Right atrium auricular region (tissue), 2 donors: ENCODE results near the gene HOXB9. TPM values are rescaled to one million over a fixed set of nuclear protein-coding genes. Genes with fewer than 3 reads are reported as not detected.

ENCODE experiments used
- DNase-seq: peaks from one replicate; pipeline ENCODE4 v3.0.0-alpha.2; 2019; ENCODE audit warnings: low spot score
- H3K27ac ChIP-seq, 2 donors: fragments of 200-600 bp; sonication (generic); 1 replicate in 1 of 2; 2 replicates in 1 of 2; pipeline ENCODE4 v1.5.1; 2016 to 2019
- H3K27me3 ChIP-seq, 2 donors: fragments of 200-600 bp; sonication (generic); one replicate each; pipeline versions ENCODE4 v1.5.1 to v1.6.0; 2017 to 2019
- H3K36me3 ChIP-seq: fragments of 200-600 bp; sonication (generic); one replicate; pipeline ENCODE4 v1.5.1; 2016
- H3K4me1 ChIP-seq, 2 donors: fragments of 200-600 bp; sonication (generic); one replicate each; pipeline versions ENCODE4 v1.5.1 to v1.6.0; 2017 to 2019
- H3K4me3 ChIP-seq, 2 donors: fragments of 200-600 bp; sonication (generic); 1 replicate in 1 of 2; 2 replicates in 1 of 2; pipeline ENCODE4 v1.5.1; 2017 to 2019; ENCODE audit warnings: mild to moderate bottlenecking in 1 of 2, moderate library complexity in 1 of 2
- H3K9me3 ChIP-seq, 2 donors: fragments of 200-600 bp; sonication (generic); one replicate each; pipeline ENCODE4 v1.5.1; 2019
- total RNA-seq, 2 donors: library from RNA; depleted of rRNA; stranded (reverse); fragments of >200 nt; gene quantifications; one replicate each; pipeline ENCODE4 v1.1.0, GENCODE V29; 2016
- TF ChIP-seq, protein P1 (sequence below), 2 donors: fragments of 200-600 bp; sonication (generic); IDR thresholded peaks; one replicate each; pipeline ENCODE4 v1.5.1; 2019; ENCODE audit warnings: antibody characterized with exemption in 2 of 2

Gene HOXB9
- total RNA-seq, 2 donors from 2014 or later, result not detected

- Histone ChIP-seq H3K9me3 (no peaks in the 10 kb centered on the region), H3K27me3 (peaks cover 82% of the 10 kb centered on the region in 2 donors), H3K27ac (no peak within 1 kb of the TSS), H3K4me3 (no peak within 1 kb of the TSS), H3K36me3 (no peaks in the 10 kb centered on the region), H3K4me1 (peaks cover 0 to 55% of the 10 kb centered on the region in 2 donors)
- TF ChIP-seq, protein P1, sequence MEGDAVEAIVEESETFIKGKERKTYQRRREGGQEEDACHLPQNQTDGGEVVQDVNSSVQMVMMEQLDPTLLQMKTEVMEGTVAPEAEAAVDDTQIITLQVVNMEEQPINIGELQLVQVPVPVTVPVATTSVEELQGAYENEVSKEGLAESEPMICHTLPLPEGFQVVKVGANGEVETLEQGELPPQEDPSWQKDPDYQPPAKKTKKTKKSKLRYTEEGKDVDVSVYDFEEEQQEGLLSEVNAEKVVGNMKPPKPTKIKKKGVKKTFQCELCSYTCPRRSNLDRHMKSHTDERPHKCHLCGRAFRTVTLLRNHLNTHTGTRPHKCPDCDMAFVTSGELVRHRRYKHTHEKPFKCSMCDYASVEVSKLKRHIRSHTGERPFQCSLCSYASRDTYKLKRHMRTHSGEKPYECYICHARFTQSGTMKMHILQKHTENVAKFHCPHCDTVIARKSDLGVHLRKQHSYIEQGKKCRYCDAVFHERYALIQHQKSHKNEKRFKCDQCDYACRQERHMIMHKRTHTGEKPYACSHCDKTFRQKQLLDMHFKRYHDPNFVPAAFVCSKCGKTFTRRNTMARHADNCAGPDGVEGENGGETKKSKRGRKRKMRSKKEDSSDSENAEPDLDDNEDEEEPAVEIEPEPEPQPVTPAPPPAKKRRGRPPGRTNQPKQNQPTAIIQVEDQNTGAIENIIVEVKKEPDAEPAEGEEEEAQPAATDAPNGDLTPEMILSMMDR (IDR thresholded peaks at IDR 0.05), result no peak
- no peak for DNase-seq
Observed at GRCh38 chr17:48615047-48615962, 10.9 kb downstream of the HOXB9 start, which contains the start of gene HOXB8. Gene HOXB8, minus strand, starts transcription at chr17:48615292. Its CDS starts 588 bp downstream, at chr17:48614704.

- peak overlapping the region in 1 of 2 donors; percentile 20 for H3K4me3 ChIP-seq
- TF ChIP-seq, protein P1 (IDR thresholded peaks at IDR 0.05), result no peak
- H3K36me3 ChIP-seq, result no peaks in the 10 kb centered on the region
- no peaks in the 10 kb centered on the region for H3K9me3 ChIP-seq
- DNase-seq, result no peak
- peaks cover 79 to 84% of the 10 kb centered on the region in 2 donors for H3K27me3 ChIP-seq
- peaks cover 0 to 61% of the 10 kb centered on the region in 2 donors for H3K4me1 ChIP-seq
- no peak overlapping the region for H3K27ac ChIP-seq
Observed at GRCh38 chr17:48613862-48614694, 12.1 kb downstream of the HOXB9 start.

- Histone ChIP-seq H3K9me3 (no peaks in the 10 kb centered on the region), H3K27ac (no peak overlapping the region), H3K4me1 (peaks cover 0 to 54% of the 10 kb centered on the region in 2 donors), H3K27me3 (peaks cover 73 to 83% of the 10 kb centered on the region in 2 donors), H3K36me3 (no peaks in the 10 kb centered on the region), H3K4me3 (peak overlapping the region in 1 of 2 donors; percentile 20)
- TF ChIP-seq, protein P1 (IDR thresholded peaks at IDR 0.05), result no peak
- no peak for DNase-seq
Observed at GRCh38 chr17:48612854-48613691, 13.1 kb downstream of the HOXB9 start.

GRCh38 chr17:48612456-48612853 lies 13.7 kb downstream of the HOXB9 start:
- Histone ChIP-seq H3K27ac (no peak overlapping the region), H3K9me3 (no peaks in the 10 kb centered on the region), H3K36me3 (no peaks in the 10 kb centered on the region), H3K4me3 (peak overlapping the region in 1 of 2 donors; percentile 20), H3K27me3 (peaks cover 72 to 83% of the 10 kb centered on the region in 2 donors), H3K4me1 (peaks cover 0 to 48% of the 10 kb centered on the region in 2 donors)
- TF ChIP-seq, protein P1 (IDR thresholded peaks at IDR 0.05), result no peak
- DNase-seq, result no peak
